ENCODE data around the gene ZNF831. TPM values are rescaled to one million over a fixed set of nuclear protein-coding genes. Genes with fewer than 3 reads are reported as not detected.

ZNF831 gene
- total RNA-seq, 5 donors from 2014 or later (not counting 1 experiment from before 2014, with no cell fraction given): 23.1 to 48.0 (median 29.7) TPM

DNA sequence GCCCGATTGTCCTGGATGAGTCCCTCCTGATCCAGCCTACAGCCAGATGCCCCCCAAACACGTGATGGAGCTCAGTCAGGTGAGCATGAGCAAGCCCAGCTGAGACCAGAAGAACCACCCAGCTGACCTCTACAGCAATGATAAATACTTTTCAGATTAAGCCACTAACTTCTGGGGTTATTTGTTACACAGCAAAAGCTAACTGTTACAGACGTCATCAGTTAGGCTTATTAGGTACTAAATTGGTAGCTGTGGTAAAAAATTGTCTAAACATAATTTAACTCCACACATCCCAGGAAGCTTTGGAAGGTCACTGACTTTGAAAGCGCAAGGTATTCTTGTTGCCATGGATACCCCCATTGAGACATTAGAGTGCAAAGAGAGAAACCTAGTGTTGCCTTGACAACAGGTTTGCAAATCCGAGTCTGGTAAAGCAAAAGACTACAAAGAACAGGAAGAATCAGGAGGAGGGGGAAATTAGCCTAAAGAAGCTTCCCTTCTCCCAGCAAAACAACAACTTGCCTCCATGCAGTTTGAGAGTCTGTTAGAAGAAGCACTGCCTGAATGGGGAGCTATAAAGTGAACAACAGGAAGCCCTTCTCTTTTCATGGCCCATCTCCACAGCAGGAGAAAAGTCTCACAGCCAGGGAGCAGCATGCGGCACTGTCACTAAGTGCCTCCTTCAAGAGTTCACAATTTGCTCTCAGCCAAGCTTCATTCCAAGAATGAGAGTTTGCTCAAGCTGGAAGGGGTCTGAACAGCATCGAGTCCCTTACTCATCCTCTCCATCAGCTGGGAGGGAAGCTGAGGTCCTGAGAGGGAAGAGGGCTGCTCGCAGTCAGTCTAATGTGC is 41.7 kb upstream of the ZNF831 start:
- Mint-ChIP-seq H3K27ac (peak overlapping the region; percentile 99 to 100), H3K4me1 (peaks cover 95 to 96% (median 96%) of the 10 kb centered on the region in 3 donors), H3K9me3 (no peaks in the 10 kb centered on the region), H3K27me3 (no peaks in the 10 kb centered on the region), H3K36me3 (no peaks in the 10 kb centered on the region), H3K4me3 (peak overlapping the region; percentile 79 to 84 (median 81))
- CTCF ChIA-PET: interaction anchor here (0.6 to 3.8 kb wide), 30 partner anchors 10 to 484 kb away, joined by 3 to 26 read pairs (median 4); partner anchors contain the start of genes ATP5F1E (in 1 of the 2) and ZNF831 (in 1 of the 2)
- Histone ChIP-seq H3K36me3 (ENCODE audit: control insufficient read depth in 2 of 2, extremely low read depth in 1 of 2, insufficient read depth in 1 of 2, low read length in 1 of 2) (no peaks in the 10 kb centered on the region), H3K9me3 (no peaks in the 10 kb centered on the region), H3K4me1 (ENCODE audit: control insufficient read depth in 1 of 2, extremely low read depth in 1 of 2, insufficient read depth in 2 of 2, low read length in 2 of 2) (peaks cover 70 to 76% of the 10 kb centered on the region in 2 experiments), H3K27me3 (replicated peaks in 1 of 2; ENCODE audit: control insufficient read depth in 2 of 2, extremely low read depth in 1 of 2, insufficient read depth in 2 of 2, low read length in 1 of 2) (no peaks in the 10 kb centered on the region), H3K4me3 (ENCODE audit: control insufficient read depth in 1 of 2, extremely low read depth in 1 of 2, low read length in 1 of 2) (peak overlapping the region in 1 of 2 donors; percentile 25), H3K27ac (ENCODE audit: low read length) (peak overlapping the region; percentile 89)
- ATAC-seq (replicated peaks in 1 of 4) (peak; percentile 13 to 44 (median 26)), DNase-seq (peak in 20 of 35 experiments; percentile 11 to 72 (median 31))
- no CpG with 5 or more reads among the region's 8 CpGs for WGBS (ENCODE audit: insufficient coverage)
- POLR2A ChIA-PET: interaction anchor here (0.5 to 4.3 kb wide), 21 partner anchors 9 to 731 kb away, joined by 3 to 95 read pairs (median 4); partner anchors contain the start of gene ZNF831 (in 2 of the 2)

DNA sequence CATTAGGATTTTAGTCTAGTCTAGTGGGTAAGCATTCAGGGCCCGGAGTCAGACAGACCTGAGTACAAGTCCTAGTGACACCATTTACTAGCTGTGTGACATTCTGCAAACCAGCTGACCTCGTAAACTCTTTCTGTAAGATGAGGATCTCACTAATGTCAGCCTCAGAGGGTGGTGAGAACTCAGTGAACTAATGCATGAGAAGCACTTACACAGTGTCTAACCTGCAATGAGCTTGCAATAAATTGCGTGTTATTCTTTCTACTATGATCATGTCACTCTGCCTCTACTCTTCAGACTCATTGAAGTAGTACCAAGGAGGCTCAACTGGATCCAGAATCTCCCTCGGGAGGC is 41.1 kb upstream of the ZNF831 start:
- Histone ChIP-seq H3K36me3 (ENCODE audit: control insufficient read depth in 2 of 2, extremely low read depth in 1 of 2, insufficient read depth in 1 of 2, low read length in 1 of 2) (no peaks in the 10 kb centered on the region), H3K9me3 (no peaks in the 10 kb centered on the region), H3K4me1 (ENCODE audit: control insufficient read depth in 1 of 2, extremely low read depth in 1 of 2, insufficient read depth in 2 of 2, low read length in 2 of 2) (peaks cover 63 to 70% of the 10 kb centered on the region in 2 experiments), H3K27ac (ENCODE audit: low read length) (peak overlapping the region; percentile 89), H3K27me3 (replicated peaks in 1 of 2; ENCODE audit: control insufficient read depth in 2 of 2, extremely low read depth in 1 of 2, insufficient read depth in 2 of 2, low read length in 1 of 2) (no peaks in the 10 kb centered on the region), H3K4me3 (ENCODE audit: control insufficient read depth in 1 of 2, extremely low read depth in 1 of 2, low read length in 1 of 2) (peak overlapping the region; percentile 25 to 45)
- peak overlapping the region; percentile 99 to 100 for H3K27ac Mint-ChIP-seq
- H3K4me1 Mint-ChIP-seq: peaks cover 95 to 96% (median 96%) of the 10 kb centered on the region in 3 donors
- no peaks in the 10 kb centered on the region for H3K9me3 Mint-ChIP-seq
- POLR2A ChIA-PET: interaction anchor here (0.5 to 4.3 kb wide), 22 partner anchors 8 to 732 kb away, joined by 3 to 95 read pairs (median 4); partner anchors contain the start of gene ZNF831 (in 2 of the 2)
- H3K36me3 Mint-ChIP-seq: no peaks in the 10 kb centered on the region
- 21% methylated on average over 4 of the region's 4 CpGs for WGBS (ENCODE audit: insufficient coverage)
- DNase-seq: peak in 4 of 35 experiments; percentile 16 to 54 (median 20)
- CTCF ChIA-PET: interaction anchor here (0.6 to 3.8 kb wide), 24 partner anchors 10 to 484 kb away, joined by 3 to 26 read pairs (median 4); partner anchors contain the start of genes ATP5F1E (in 1 of the 2) and ZNF831 (in 1 of the 2)
- H3K27me3 Mint-ChIP-seq: no peaks in the 10 kb centered on the region
- ATAC-seq (replicated peaks in 1 of 4): peak; percentile 11 to 33 (median 23)
- H3K4me3 Mint-ChIP-seq: peak overlapping the region; percentile 79 to 84 (median 81)

DNA sequence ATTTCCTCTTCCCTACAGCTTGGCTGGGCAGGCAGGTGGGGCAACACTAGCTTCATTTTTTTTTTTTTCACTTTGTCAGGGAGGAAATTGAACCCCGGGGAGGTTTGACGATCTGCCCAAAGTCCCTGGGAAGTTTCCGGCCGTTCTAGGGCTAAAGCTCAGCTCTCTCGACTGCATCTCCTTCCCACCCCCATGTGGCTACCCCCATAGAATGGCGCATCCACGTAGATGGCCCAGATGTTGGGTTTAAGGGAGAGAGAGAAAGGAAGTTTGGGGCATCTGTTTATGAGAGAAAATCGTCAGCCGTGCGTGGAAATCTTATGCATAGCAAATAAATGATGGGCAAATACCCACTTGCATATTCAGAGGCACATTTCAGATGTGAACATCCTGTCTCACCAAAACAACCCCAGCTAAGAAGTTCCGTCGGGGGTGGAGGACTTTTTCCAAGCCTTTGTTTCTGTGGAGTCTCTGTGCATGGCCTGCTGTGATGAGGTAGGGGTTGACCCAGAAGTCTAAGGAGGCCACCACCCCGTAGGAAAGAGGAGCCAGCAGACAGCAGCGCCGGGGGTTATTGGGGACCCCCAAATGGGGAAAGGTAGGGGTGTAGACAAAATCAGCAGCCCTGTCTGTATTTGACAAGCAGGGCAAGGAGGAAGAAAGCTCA is 40.5 kb upstream of the ZNF831 start:
- Mint-ChIP-seq H3K4me1 (peaks cover 94 to 96% (median 94%) of the 10 kb centered on the region in 3 donors), H3K27me3 (no peaks in the 10 kb centered on the region), H3K27ac (peak overlapping the region; percentile 99 to 100), H3K4me3 (peak overlapping the region; percentile 79 to 84 (median 81)), H3K36me3 (peaks cover 3% of the 10 kb centered on the region), H3K9me3 (no peaks in the 10 kb centered on the region)
- Histone ChIP-seq H3K9me3 (no peaks in the 10 kb centered on the region), H3K27me3 (replicated peaks in 1 of 2; ENCODE audit: control insufficient read depth in 2 of 2, extremely low read depth in 1 of 2, insufficient read depth in 2 of 2, low read length in 1 of 2) (no peaks in the 10 kb centered on the region), H3K27ac (ENCODE audit: low read length) (peak overlapping the region; percentile 89), H3K4me1 (ENCODE audit: control insufficient read depth in 1 of 2, extremely low read depth in 1 of 2, insufficient read depth in 2 of 2, low read length in 2 of 2) (peaks cover 58 to 64% of the 10 kb centered on the region in 2 experiments), H3K4me3 (ENCODE audit: control insufficient read depth in 1 of 2, extremely low read depth in 1 of 2, low read length in 1 of 2) (peak overlapping the region; percentile 38 to 45), H3K36me3 (ENCODE audit: control insufficient read depth in 2 of 2, extremely low read depth in 1 of 2, insufficient read depth in 1 of 2, low read length in 1 of 2) (no peaks in the 10 kb centered on the region)
- DNase-seq (peak; percentile 43 to 93 (median 75)), ATAC-seq (replicated peaks in 1 of 4) (peak; percentile 63 to 83 (median 66))
- ChIA-PET POLR2A (interaction anchor here (0.5 to 4.3 kb wide), 20 partner anchors 8 to 791 kb away, joined by 3 to 95 read pairs (median 5); partner anchors contain the start of gene ZNF831 (in 2 of the 2)), CTCF (interaction anchor here (0.5 to 3.8 kb wide), 24 partner anchors 11 to 889 kb away, joined by 3 to 26 read pairs (median 4); partner anchors contain the start of genes ATP5F1E (in 1 of the 2) and ZNF831 (in 1 of the 2))
- 0% methylated on average over 2 of the region's 15 CpGs for WGBS (ENCODE audit: insufficient coverage)

DNA sequence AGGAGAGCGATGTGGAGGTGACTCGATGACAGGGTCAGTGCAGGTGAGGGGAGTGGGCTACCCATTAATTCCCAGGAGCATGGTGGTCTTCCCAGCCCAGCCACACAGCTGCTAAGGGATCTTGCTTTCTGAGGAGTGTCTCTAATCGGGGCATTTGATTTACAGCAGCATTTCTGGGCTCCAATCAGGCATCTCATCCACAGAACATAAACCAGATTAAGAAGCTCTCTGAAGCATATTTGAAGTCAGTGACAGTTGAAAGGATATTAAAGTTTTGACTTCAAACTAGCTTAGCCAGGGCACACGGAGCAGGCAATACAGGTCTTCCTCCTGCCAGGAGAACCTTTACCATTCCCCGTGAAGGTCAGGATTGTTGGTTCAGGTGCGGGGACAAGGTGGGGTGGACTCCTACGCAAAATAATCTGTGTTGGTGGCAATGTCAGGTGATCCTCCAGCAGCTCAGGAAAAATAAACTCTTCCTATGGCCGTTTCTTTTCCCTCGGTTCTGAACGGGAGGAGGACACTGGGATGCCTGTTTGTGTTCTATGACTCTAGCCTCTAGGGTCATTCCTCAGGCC is 39.9 kb upstream of the ZNF831 start:
- POLR2A ChIA-PET: interaction anchor here (0.6 to 4.3 kb wide), 10 partner anchors 22 to 791 kb away, joined by 3 to 95 read pairs (median 6); partner anchors contain the start of gene ZNF831 (in 2 of the 2)
- H3K27me3 Mint-ChIP-seq: no peaks in the 10 kb centered on the region
- no peaks in the 10 kb centered on the region for H3K9me3 ChIP-seq
- peaks cover 90 to 94% (median 91%) of the 10 kb centered on the region in 3 donors for H3K4me1 Mint-ChIP-seq
- H3K4me3 ChIP-seq (ENCODE audit: control insufficient read depth in 1 of 2, extremely low read depth in 1 of 2, low read length in 1 of 2): peak overlapping the region; percentile 38 to 45
- peaks cover 52 to 57% of the 10 kb centered on the region in 2 experiments for H3K4me1 ChIP-seq (ENCODE audit: control insufficient read depth in 1 of 2, extremely low read depth in 1 of 2, insufficient read depth in 2 of 2, low read length in 2 of 2)
- peak overlapping the region; percentile 89 for H3K27ac ChIP-seq (ENCODE audit: low read length)
- H3K27me3 ChIP-seq (replicated peaks in 1 of 2; ENCODE audit: control insufficient read depth in 2 of 2, extremely low read depth in 1 of 2, insufficient read depth in 2 of 2, low read length in 1 of 2): no peaks in the 10 kb centered on the region
- peak in 1 of 35 experiments; percentile 31 for DNase-seq
- peak in 1 of 4 experiments; percentile 12 for ATAC-seq (replicated peaks in 1 of 4)
- no peaks in the 10 kb centered on the region for H3K9me3 Mint-ChIP-seq
- peaks cover 3% of the 10 kb centered on the region for H3K36me3 Mint-ChIP-seq
- peak overlapping the region; percentile 79 to 84 (median 81) for H3K4me3 Mint-ChIP-seq
- peak overlapping the region; percentile 99 to 100 for H3K27ac Mint-ChIP-seq
- H3K36me3 ChIP-seq (ENCODE audit: control insufficient read depth in 2 of 2, extremely low read depth in 1 of 2, insufficient read depth in 1 of 2, low read length in 1 of 2): no peaks in the 10 kb centered on the region
- WGBS (ENCODE audit: insufficient coverage): 83% methylated on average over 8 of the region's 10 CpGs
- CTCF ChIA-PET: interaction anchor here (0.5 to 3.8 kb wide), 10 partner anchors 12 to 147 kb away, joined by 3 to 26 read pairs (median 4); partner anchors contain the start of gene ZNF831 (in 1 of the 2)

DNA sequence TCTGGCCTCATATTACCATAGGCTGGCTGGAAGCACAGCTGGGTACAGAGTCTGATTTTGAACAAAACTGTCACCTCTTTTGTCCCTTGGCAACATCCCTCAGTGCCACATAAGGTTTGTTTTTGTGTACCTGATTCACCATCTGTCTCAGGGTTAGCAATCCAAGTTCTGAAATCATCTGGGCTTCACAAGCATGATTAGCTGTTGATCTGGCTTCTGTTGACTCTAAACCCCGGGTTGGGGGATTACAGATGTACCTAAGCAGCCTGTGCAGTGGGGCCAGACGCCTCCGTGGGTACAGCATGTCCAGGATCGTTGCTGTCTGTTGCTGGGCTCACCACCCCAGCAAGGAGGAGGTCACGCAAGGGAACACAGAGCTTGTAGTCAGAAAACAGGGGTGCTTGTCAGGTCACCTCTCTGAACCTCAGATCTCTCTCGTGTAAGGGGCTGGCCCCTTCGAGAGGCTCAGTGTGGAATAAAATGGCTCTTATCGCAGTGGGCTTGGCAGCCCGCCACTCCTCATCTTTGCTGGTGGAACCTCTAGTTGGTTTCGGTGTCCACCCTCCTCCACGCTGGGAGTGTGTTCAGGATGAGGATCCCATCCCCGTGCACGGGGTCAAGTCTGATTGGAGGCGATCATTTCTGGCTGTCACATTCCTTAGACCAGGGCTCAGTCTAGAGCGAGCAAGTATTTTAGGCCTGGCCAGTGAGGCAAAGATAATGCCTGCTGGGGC is 39.2 kb upstream of the ZNF831 start:
- CTCF ChIA-PET: interaction anchor here in 1 of 2 donors (0.7 to 3.4 kb wide), 5 partner anchors 13 to 84 kb away, joined by 3 to 22 read pairs (median 5); partner anchors contain the start of gene ZNF831
- peak overlapping the region; percentile 99 to 100 for H3K27ac Mint-ChIP-seq
- no peak for ATAC-seq (replicated peaks in 1 of 4)
- DNase-seq: peak in 4 of 35 experiments; percentile 23 to 77 (median 44)
- Histone ChIP-seq H3K27me3 (replicated peaks in 1 of 2; ENCODE audit: control insufficient read depth in 2 of 2, extremely low read depth in 1 of 2, insufficient read depth in 2 of 2, low read length in 1 of 2) (no peaks in the 10 kb centered on the region), H3K4me3 (ENCODE audit: control insufficient read depth in 1 of 2, extremely low read depth in 1 of 2, low read length in 1 of 2) (no peak overlapping the region), H3K9me3 (no peaks in the 10 kb centered on the region), H3K4me1 (ENCODE audit: control insufficient read depth in 1 of 2, extremely low read depth in 1 of 2, insufficient read depth in 2 of 2, low read length in 2 of 2) (peaks cover 45 to 54% of the 10 kb centered on the region in 2 experiments), H3K36me3 (ENCODE audit: control insufficient read depth in 2 of 2, extremely low read depth in 1 of 2, insufficient read depth in 1 of 2, low read length in 1 of 2) (no peaks in the 10 kb centered on the region), H3K27ac (ENCODE audit: low read length) (peak overlapping the region; percentile 89)
- peak overlapping the region; percentile 79 to 84 (median 81) for H3K4me3 Mint-ChIP-seq
- H3K4me1 Mint-ChIP-seq: peaks cover 83 to 89% (median 87%) of the 10 kb centered on the region in 3 donors
- no peaks in the 10 kb centered on the region for H3K27me3 Mint-ChIP-seq
- no peaks in the 10 kb centered on the region for H3K9me3 Mint-ChIP-seq
- H3K36me3 Mint-ChIP-seq: peaks cover 3% of the 10 kb centered on the region
- POLR2A ChIA-PET: interaction anchor here (0.6 to 4.3 kb wide), 8 partner anchors 21 to 790 kb away, joined by 3 to 95 read pairs (median 6); partner anchors contain the start of gene ZNF831 (in 2 of the 2)
- WGBS (ENCODE audit: insufficient coverage): 97% methylated on average over 15 of the region's 15 CpGs

All from T-cell (primary cell).